Measurements from ENCODE around the gene ZCCHC17.
A peak's percentile ranks its signal among the peaks of the same experiment; 100 is the strongest.
"Not testable (repeated sequence)": the region's sequence is repeated elsewhere in the genome, so short reads cannot be mapped to it uniquely, and the experiment has no call there.

Gene ZCCHC17

GRCh38 chr1:31296486-31297276 is at the start of gene ZCCHC17, which contains the start of gene SNRNP40:
ZCCHC17 (plus strand) TSS chr1:31297032; CDS start chr1:31310099, 13,067 bp downstream.
SNRNP40 (minus strand) TSS chr1:31296788; CDS start chr1:31296751, 37 bp downstream.
- peak; percentile 91 for DNase-seq

DNA sequence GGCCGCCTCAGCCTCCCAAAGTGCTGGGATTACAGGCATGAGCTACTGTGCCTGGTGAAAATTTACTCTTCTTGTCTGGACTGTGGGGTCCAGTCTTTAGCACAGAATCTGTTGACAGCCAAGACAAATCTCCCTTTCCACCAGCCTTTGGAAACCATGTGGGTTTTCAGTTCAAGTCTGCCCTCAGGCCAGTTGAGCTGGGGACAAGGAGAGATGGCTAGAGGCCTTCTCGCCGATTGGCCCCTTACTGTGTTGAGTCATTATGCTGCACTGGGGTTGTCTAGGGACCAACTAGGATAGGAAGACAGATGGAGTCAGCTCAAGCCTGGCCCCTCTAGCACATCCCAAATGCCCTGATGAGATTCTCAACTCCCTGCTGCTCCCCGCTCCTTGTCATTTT is 48.6 kb upstream of the ZCCHC17 start:
- no peak for DNase-seq

DNA sequence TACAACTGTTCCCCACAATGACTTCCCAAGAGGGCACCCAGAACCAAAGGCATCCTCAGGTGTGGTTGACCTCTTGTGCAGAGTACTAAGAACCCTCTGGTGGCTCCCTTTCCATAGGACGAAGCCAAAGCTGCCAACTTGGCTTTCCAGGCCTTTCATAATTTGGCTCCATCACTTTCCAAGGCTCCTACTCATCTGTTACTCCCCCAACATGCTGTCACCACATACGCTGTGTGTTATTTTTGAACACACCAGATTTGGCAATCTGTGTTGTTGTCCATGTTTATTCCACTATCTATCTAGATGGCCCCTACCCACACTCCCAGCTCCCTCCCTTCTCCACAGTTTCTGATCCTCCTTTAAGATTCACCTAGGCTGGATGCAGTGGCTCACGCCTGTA is 47.0 kb upstream of the ZCCHC17 start:
- DNase-seq, result no peak

GRCh38 chr1:31257213-31257612 is 39.6 kb upstream of the ZCCHC17 start:
- no peak for DNase-seq

DNA sequence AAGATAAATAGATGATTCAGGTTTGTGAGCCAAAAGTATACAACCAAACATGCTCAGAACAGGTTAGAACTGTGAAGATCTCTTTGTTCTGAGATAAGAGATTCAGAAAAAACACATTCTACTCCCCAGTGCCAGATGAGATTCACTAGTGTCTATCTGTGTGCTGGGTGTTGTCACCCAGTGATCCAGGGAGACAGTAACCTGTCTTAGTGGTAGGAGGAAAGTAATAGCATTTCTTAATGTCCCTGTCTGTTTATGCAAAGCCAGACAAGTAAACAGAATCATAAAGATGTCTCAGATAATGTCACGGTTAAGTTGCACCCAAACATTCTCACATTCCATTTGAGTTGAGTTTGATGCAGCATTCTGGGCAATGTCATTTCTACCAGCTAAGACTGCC is 38.3 kb upstream of the ZCCHC17 start:
- no peak for DNase-seq

GRCh38 chr1:31259746-31260145 is 37.1 kb upstream of the ZCCHC17 start:
- DNase-seq, result no peak

DNA sequence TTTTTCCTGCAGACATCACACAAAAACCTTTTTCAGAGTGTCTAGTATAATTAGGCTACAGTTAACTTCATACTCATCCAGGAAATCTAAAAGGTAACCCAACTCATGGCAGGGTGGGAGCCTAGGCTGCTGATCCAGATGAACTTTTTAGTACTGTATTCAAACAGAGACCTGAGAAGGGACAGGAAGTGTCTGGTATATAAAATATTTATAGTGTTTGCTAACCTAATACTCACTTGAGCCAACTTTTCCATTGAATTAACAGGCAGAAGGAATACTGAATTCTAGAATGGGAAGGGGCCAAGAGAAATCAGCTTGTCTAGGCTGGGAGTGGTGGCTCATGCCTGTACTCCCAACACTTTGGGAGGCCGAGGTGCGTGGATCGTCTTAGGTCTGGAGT is 34.9 kb upstream of the ZCCHC17 start:
- DNase-seq, result no peak

DNA sequence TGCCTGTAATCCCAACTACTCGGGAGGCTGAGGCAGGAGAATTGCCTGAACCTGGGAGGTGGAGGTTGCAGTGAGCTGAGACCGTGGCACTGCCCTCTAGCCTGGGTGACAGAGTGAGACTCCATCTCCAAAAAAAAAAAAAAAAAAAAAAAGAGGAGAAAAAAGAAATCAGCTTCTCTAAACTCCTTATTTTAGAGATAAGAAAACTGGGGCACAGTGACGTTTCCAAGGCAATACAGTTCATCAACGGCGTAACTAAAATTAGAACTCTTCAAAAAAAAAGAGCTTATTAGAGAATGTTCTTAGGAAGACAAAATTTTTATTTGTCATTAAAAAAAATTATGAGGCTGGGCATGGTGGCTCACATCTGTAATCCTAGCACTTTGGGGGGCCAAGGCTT is 34.4 kb upstream of the ZCCHC17 start:
- not testable (repeated sequence) for DNase-seq

GRCh38 chr1:31263408-31263807 is 33.4 kb upstream of the ZCCHC17 start:
- no peak for DNase-seq

DNA sequence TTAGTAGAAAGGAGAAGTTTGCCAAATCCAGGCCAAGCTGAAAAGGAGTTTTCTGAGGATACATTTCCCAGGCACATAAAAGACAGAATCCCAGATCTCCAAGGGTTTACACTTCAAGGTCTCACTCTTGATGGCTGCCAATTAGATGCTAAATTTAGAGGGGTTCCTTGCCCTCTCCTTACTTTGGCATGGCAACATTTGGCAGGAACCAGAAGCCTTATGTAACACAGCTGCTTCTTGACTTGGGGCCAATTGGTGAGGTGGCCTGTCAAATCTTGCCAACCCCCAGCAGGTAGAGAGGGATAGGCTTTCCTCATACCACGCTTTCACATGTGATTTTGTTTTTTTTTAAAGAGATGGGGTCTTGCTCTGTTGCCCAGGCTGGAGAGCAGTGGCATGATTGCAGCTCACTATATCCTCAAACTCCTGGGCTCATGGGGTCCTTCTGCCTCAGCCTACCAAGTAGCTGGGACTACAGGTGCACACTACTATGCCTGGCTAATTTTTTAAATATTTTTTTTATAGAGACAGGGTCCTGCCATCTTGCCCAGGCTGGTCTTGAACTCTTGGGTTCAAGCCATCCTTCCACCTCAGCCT is 31.9 kb upstream of the ZCCHC17 start:
- DNase-seq, result no peak

- no peak for DNase-seq
Observed at GRCh38 chr1:31266547-31266946, 30.3 kb upstream of the ZCCHC17 start.

DNA sequence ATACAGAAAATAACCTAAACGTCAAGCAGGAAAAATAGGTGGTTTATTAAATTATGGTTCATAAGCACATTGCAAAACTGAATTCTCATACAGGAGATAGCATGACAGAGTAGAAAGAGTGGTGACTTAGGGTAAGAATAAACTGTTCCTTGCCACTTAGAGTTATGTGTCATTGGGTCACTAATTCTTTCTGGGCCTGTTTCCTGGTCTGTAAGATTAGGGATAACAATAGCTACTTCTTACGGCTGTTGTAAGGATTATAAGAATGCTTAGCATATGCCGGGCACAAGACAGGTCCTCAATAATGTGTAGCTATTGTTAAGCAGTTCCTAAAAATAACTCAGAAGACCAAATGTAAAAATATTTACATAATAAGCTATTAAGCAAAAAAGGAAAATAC is 24.5 kb upstream of the ZCCHC17 start:
- no peak for DNase-seq

DNA sequence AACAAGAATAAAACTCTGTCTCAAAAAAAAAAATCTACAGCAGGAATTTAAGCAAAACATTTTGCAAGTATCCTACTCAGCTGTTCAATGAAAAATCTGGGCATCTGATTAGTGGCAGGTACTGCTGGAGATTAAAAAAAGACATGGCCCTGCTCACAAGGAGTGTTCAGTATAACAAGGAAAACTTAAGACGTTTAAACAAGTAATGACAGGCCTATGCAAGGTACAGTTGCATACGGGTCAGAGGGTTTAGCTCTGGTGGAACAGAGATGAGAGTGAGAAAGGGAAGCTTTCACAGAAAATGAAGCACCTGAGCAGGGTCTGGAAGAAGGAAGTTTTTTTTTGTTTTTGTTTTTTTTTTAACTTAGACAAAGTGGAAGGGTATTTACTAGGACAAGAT is 23.2 kb upstream of the ZCCHC17 start:
- DNase-seq, result no peak

DNA sequence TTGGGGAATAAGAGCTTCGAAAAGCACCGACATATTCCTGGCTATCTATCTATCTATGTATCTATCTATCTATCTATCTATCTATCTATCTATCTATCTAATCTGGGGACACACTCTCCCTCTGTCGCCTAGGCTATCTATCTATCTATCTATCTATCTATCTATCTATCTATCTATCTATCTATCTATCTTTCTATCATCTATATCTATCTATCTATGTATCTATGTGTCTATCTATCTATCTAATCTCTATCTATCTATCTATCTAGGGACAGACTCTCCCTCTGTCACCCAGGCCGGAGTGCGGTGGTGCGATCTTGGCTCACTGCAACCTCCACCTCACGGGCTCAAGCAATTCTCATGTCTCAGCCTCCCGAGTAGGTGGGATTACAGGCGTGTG is 14.4 kb upstream of the ZCCHC17 start:
- DNase-seq, result not testable (repeated sequence)

GRCh38 chr1:31287791-31288190 is 9.0 kb upstream of the ZCCHC17 start:
- not testable (repeated sequence) for DNase-seq

GRCh38 chr1:31289021-31289420 is 7.8 kb upstream of the ZCCHC17 start:
- DNase-seq, result no peak

DNA sequence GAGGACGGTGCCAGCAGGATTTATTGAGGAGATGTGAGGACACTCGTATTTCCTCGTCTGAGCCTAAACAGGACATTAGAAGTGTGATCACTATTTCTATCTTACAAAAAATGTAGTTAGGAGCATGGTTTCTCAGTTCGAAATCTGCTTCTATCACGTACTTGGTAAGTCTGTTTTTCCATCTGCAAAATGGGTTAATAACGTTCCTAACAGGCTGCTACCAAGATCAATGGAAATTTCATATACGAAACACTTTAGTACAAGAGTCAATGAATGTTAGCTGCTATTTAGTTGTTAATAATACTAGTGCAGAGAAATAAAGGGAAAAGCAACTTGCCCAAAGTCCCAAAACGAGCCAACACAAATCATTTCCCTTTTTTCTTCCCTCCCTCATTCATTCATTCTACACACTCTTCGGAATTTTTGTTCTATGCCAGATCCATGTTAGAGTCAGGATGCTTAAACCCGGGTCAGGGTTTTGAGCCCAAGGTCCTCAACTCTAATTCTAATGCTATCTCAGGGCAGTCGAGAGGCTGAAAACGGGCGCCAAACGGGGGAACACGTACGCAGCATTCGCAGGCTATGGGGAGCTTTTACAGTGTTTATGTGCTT is 852 bp upstream of the ZCCHC17 start:
- no peak for DNase-seq

- no peak for DNase-seq
Observed at GRCh38 chr1:31297277-31298247, 730 bp downstream of the ZCCHC17 start.

- no peak for DNase-seq
Observed at GRCh38 chr1:31299365-31299764, 2.5 kb downstream of the ZCCHC17 start.

GRCh38 chr1:31300193-31300592 is 3.4 kb downstream of the ZCCHC17 start:
- DNase-seq, result no peak

DNA sequence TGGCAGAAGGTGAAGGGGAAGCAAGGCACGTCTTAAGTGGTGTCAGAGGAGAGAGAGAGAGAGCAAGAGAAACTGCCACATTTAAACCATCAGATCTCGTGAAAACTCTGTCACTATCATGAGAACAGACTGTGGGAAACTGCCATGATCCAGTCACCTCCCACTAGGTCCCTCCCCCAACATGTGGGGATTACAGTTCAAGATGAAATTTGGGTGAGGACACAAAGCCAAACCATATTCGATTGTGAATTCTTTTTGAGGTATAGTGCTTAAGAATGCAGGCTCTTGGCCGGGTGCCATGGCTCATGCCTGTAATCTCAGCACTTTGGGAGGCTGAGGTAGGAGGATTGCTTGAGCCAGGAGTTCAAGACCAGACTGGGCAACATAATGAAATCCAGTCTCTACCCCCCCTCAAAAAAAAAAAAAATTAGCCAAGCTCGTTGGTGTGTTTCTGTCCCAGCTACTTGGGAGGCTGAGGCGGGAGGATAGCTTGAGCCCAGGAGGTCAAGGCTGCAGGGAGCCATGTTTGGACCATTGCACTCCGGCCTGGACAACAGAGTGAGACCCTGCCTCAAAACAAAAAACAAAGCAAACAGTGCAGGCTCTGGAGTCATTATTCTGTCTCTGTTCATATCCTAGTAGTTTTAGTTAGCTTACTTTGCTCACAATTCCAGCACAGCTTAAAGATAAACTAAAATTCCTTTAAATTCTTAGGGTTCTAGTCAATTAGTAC is 6.0 kb downstream of the ZCCHC17 start:
- DNase-seq, result no peak

GRCh38 chr1:31306278-31306677 is 9.4 kb downstream of the ZCCHC17 start:
- DNase-seq, result no peak

Measured in activated CD8-positive, alpha-beta memory T cell treated with anti-CD3 and anti-CD28 coated beads, Interleukin-2, amount 50 U/mL, for 48 hours (primary cell).